GM19351 (cell line): ENCODE data around the gene BPTF.
"Not testable (repeated sequence)": the region's sequence is repeated elsewhere in the genome, so short reads cannot be mapped to it uniquely, and the experiment has no call there.

Experiments used
- ATAC-seq: cut with Tn5 transposase; IDR thresholded peaks from one replicate; pipeline ENCODE4 v1.9.1; 2021; ENCODE audit warnings: mild to moderate bottlenecking, moderate library complexity; ENCODE audit not compliant: unreplicated experiment

BPTF gene

GRCh38 chr17:67833134-67833533 is 7.8 kb downstream of the BPTF start:
- no peak for ATAC-seq

- no peak for ATAC-seq
These were observed 8.8 kb downstream of the BPTF start for GRCh38 chr17:67833946-67834631.

- no peak for ATAC-seq
These were observed 9.3 kb downstream of the BPTF start for GRCh38 chr17:67834634-67835033.

- ATAC-seq: no peak
These were observed 11.1 kb downstream of the BPTF start for GRCh38 chr17:67836205-67836987.

GRCh38 chr17:67837965-67838364 is 12.7 kb downstream of the BPTF start:
- ATAC-seq: no peak

GRCh38 chr17:67838538-67838937 is 13.2 kb downstream of the BPTF start:
- no peak for ATAC-seq

GRCh38 chr17:67841992-67842391 is 16.7 kb downstream of the BPTF start:
- no peak for ATAC-seq

- no peak for ATAC-seq
These were observed 17.3 kb downstream of the BPTF start for GRCh38 chr17:67842648-67843047.

GRCh38 chr17:67845374-67845773 is 20.1 kb downstream of the BPTF start:
- ATAC-seq: no peak

- ATAC-seq: not testable (repeated sequence)
These were observed 22.9 kb downstream of the BPTF start for GRCh38 chr17:67848189-67848588.

- ATAC-seq: not testable (repeated sequence)
These were observed 23.5 kb downstream of the BPTF start for GRCh38 chr17:67848846-67849245.

- no peak for ATAC-seq
These were observed 25.8 kb downstream of the BPTF start for GRCh38 chr17:67850991-67851631.

- ATAC-seq: no peak
These were observed 28.4 kb downstream of the BPTF start for GRCh38 chr17:67853703-67854102.

GRCh38 chr17:67854378-67854777 is 29.1 kb downstream of the BPTF start:
- no peak for ATAC-seq

- no peak for ATAC-seq
These were observed 30.4 kb downstream of the BPTF start for GRCh38 chr17:67855504-67856324.

GRCh38 chr17:67856402-67856801 is 31.1 kb downstream of the BPTF start:
- ATAC-seq: not testable (repeated sequence)

- no peak for ATAC-seq
These were observed 37.4 kb downstream of the BPTF start for GRCh38 chr17:67862614-67863217.

GRCh38 chr17:67863624-67864247 is 38.4 kb downstream of the BPTF start:
- no peak for ATAC-seq

- ATAC-seq: no peak
These were observed 40.1 kb downstream of the BPTF start for GRCh38 chr17:67865438-67865837.

- no peak for ATAC-seq
These were observed 42.3 kb downstream of the BPTF start for GRCh38 chr17:67867591-67867990.
